ENCODE data around the gene FRAS1. TPM values are rescaled to one million over a fixed set of nuclear protein-coding genes. Genes with fewer than 3 reads are reported as not detected.

The FRAS1 gene
- polyA plus RNA-seq, 2 of the 4 experiments (the other 2 are of a cell fraction): 2.3 to 5.8 TPM

GRCh38 chr4:78410225-78410624 lies 353.1 kb downstream of the FRAS1 start:
- CTCF ChIA-PET: no interaction called here
- no peak for ATAC-seq
- no peaks in the 10 kb centered on the region for H3K9me3 ChIP-seq
- no peaks in the 10 kb centered on the region; the same call in 2 of the 3 replicates for H3K4me1 ChIP-seq
- H3K4me3 ChIP-seq: no peak overlapping the region
- TF ChIP-seq PHF8 (IDR thresholded peaks at IDR 0.05; ENCODE audit: borderline replicate concordance, low read depth): no peak
- no peak for TF ChIP-seq BHLHE40 (IDR thresholded peaks at IDR 0.05; ENCODE audit: low read depth, low read length)
- TF ChIP-seq MAFK (IDR thresholded peaks at IDR 0.05; ENCODE audit: partially characterized antibody): no peak
- no peak for TF ChIP-seq FOSL2 (IDR thresholded peaks at IDR 0.05)
- TF ChIP-seq FOSL2 (CRISPR knock-in tag; IDR thresholded peaks at IDR 0.05): no peak
- TF ChIP-seq, protein P1, sequence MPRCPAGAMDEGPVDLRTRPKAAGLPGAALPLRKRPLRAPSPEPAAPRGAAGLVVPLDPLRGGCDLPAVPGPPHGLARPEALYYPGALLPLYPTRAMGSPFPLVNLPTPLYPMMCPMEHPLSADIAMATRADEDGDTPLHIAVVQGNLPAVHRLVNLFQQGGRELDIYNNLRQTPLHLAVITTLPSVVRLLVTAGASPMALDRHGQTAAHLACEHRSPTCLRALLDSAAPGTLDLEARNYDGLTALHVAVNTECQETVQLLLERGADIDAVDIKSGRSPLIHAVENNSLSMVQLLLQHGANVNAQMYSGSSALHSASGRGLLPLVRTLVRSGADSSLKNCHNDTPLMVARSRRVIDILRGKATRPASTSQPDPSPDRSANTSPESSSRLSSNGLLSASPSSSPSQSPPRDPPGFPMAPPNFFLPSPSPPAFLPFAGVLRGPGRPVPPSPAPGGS (IDR thresholded peaks at IDR 0.05): no peak
- TF ChIP-seq CTCF (IDR thresholded peaks at IDR 0.05): no peak
- TF ChIP-seq NR3C1 (IDR thresholded peaks at IDR 0.05): no peak
- TF ChIP-seq ZNF302 (CRISPR knock-in tag; IDR thresholded peaks at IDR 0.05): no peak
- TF ChIP-seq ZFP36 (IDR thresholded peaks at IDR 0.05; ENCODE audit: borderline replicate concordance, partially characterized antibody): no peak
- TF ChIP-seq, protein P2, sequence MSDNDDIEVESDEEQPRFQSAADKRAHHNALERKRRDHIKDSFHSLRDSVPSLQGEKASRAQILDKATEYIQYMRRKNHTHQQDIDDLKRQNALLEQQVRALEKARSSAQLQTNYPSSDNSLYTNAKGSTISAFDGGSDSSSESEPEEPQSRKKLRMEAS (IDR thresholded peaks at IDR 0.05): no peak
- H3K27ac ChIP-seq: no peak overlapping the region
- POLR2A ChIA-PET: no interaction called here
- FAIRE-seq: no peak
- H3K4me2 ChIP-seq: no peak overlapping the region
- no peak for DNase-seq (ENCODE audit: low read depth in 1 of 2, low spot score in 1 of 2)

DNA sequence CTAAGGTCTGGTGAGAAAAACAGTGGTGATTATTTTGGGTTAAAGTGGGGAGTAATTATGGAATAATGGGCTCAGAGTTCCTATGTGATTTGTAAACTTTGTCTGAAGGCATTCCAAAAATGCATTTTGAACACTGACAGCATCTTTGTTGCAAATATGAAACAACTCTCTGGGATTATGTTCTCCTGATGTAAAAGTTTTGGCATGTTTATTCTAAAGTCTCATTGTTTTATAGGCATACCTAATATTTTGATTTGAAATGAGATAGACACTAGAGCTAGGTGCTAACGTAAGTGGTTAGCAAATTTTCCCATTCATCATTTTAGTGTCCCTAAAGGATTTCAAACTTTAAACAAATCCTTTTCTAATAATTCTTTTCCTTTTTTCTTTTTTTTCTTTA lies 353.6 kb downstream of the FRAS1 start:
- no peak overlapping the region for H3K27ac ChIP-seq
- no peak for FAIRE-seq
- no peaks in the 10 kb centered on the region for H3K9me3 ChIP-seq
- WGBS (ENCODE audit: missing lambda C conversion rate): 83% methylated on average over 1 of the region's 1 CpG
- H3K4me1 ChIP-seq: no peaks in the 10 kb centered on the region; the same call in 2 of the 3 replicates
- no peak for ATAC-seq
- ChIA-PET CTCF (no interaction called here), POLR2A (no interaction called here)
- no peak overlapping the region for H3K4me2 ChIP-seq
- no peak for TF ChIP-seq HOXA7 (CRISPR knock-in tag; IDR thresholded peaks at IDR 0.05)
- TF ChIP-seq CBX8 (IDR thresholded peaks at IDR 0.05): no peak
- no peak for TF ChIP-seq SMC3 (IDR thresholded peaks at IDR 0.05)
- TF ChIP-seq FOSL2 (IDR thresholded peaks at IDR 0.05): no peak
- TF ChIP-seq FOSL2 (CRISPR knock-in tag; IDR thresholded peaks at IDR 0.05): no peak
- TF ChIP-seq BHLHE40 (IDR thresholded peaks at IDR 0.05; ENCODE audit: low read depth, low read length): no peak
- no peak overlapping the region for H3K4me3 ChIP-seq
- no peak for DNase-seq (ENCODE audit: low read depth in 1 of 2, low spot score in 1 of 2)

- ATAC-seq: no peak
- 86% methylated on average over 6 of the region's 6 CpGs for WGBS (ENCODE audit: missing lambda C conversion rate)
- POLR2A ChIA-PET: no interaction called here
Observed at GRCh38 chr4:78414116-78414515, 357.0 kb downstream of the FRAS1 start.

More at GRCh38 chr4:78414116-78414515, 357.0 kb downstream of the FRAS1 start:
- TF ChIP-seq HEYL (CRISPR knock-in tag; IDR thresholded peaks at IDR 0.05): no peak
- TF ChIP-seq RARB (CRISPR knock-in tag; IDR thresholded peaks at IDR 0.05): no peak
- no peak for TF ChIP-seq CTCF (IDR thresholded peaks at IDR 0.05)
- TF ChIP-seq FOSL2 (IDR thresholded peaks at IDR 0.05): no peak
- TF ChIP-seq FOSL2 (CRISPR knock-in tag; IDR thresholded peaks at IDR 0.05): no peak
- TF ChIP-seq, protein P3, sequence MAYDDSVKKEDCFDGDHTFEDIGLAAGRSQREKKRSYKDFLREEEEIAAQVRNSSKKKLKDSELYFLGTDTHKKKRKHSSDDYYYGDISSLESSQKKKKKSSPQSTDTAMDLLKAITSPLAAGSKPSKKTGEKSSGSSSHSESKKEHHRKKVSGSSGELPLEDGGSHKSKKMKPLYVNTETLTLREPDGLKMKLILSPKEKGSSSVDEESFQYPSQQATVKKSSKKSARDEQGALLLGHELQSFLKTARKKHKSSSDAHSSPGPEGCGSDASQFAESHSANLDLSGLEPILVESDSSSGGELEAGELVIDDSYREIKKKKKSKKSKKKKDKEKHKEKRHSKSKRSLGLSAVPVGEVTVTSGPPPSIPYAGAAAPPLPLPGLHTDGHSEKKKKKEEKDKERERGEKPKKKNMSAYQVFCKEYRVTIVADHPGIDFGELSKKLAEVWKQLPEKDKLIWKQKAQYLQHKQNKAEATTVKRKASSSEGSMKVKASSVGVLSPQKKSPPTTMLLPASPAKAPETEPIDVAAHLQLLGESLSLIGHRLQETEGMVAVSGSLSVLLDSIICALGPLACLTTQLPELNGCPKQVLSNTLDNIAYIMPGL (CRISPR knock-in tag; IDR thresholded peaks at IDR 0.05; ENCODE audit: borderline replicate concordance): no peak
- TF ChIP-seq ZNF302 (CRISPR knock-in tag; IDR thresholded peaks at IDR 0.05): no peak
- H3K4me3 ChIP-seq: no peak overlapping the region
- H3K4me2 ChIP-seq: no peak overlapping the region
- no peaks in the 10 kb centered on the region for H3K9me3 ChIP-seq
- H3K4me1 ChIP-seq: no peaks in the 10 kb centered on the region; the same call in 2 of the 3 replicates
- DNase-seq (ENCODE audit: low read depth in 1 of 2, low spot score in 1 of 2) (no peak), FAIRE-seq (no peak)
- H3K27ac ChIP-seq: no peak overlapping the region
- CTCF ChIA-PET: no interaction called here
